Astrocyte (in vitro differentiated cells and primary cell): ENCODE data around the gene S100A3. TPM values are rescaled to one million over a fixed set of nuclear protein-coding genes. Genes with fewer than 3 reads are reported as not detected.

Source experiments
- DNase-seq: peaks from one replicate; pipeline ENCODE4 v3.0.0-alpha.2; 2010; ENCODE audit warnings: low read depth
- FAIRE-seq: peaks from 2 replicates; lab custom pipeline; 2011; peaks lifted over from hg19 to GRCh38; lab: Jason Lieb, UNC
- H2AFZ ChIP-seq: 2 replicates; pipeline ENCODE4 v1.6.0; 2012; ENCODE audit warnings: low read depth, low read length, inconsistent platforms
- H3K27ac ChIP-seq: 2 replicates; pipeline ENCODE4 v1.5.1; 2011; ENCODE audit warnings: low read depth, low read length, inconsistent platforms
- H3K27me3 ChIP-seq: 2 replicates; pipeline ENCODE4 v1.6.0; 2011; ENCODE audit warnings: low read length, inconsistent platforms; ENCODE audit not compliant: insufficient read depth
- H3K36me3 ChIP-seq: 2 replicates; pipeline ENCODE4 v1.5.1; 2011; ENCODE audit warnings: low read length, inconsistent platforms; ENCODE audit not compliant: insufficient read depth
- H3K4me1 ChIP-seq: 2 replicates; pipeline ENCODE4 v1.5.1; 2011; ENCODE audit warnings: low read length, inconsistent platforms; ENCODE audit not compliant: insufficient read depth
- H3K4me2 ChIP-seq: 2 replicates; pipeline ENCODE4 v1.6.0; 2012; ENCODE audit warnings: low read length, inconsistent platforms
- H3K4me3 ChIP-seq: 2 replicates; pipeline ENCODE4 v1.5.1; 2011; ENCODE audit warnings: low read depth, mild to moderate bottlenecking, low read length, inconsistent platforms; ENCODE audit not compliant: insufficient read depth
- H3K79me2 ChIP-seq: 2 replicates; pipeline ENCODE4 v1.6.0; 2012; ENCODE audit warnings: mild to moderate bottlenecking, low read length, inconsistent platforms; ENCODE audit not compliant: insufficient read depth
- H3K9ac ChIP-seq: 2 replicates; pipeline ENCODE4 v1.6.0; 2012; ENCODE audit warnings: mild to moderate bottlenecking, low read length, inconsistent platforms
- H3K9me3 ChIP-seq: 2 replicates; pipeline ENCODE4 v1.5.1; 2012; ENCODE audit warnings: low read depth, mild to moderate bottlenecking, low read length, inconsistent platforms; ENCODE audit not compliant: insufficient read depth
- H4K20me1 ChIP-seq: 2 replicates; pipeline ENCODE4 v1.6.0; 2012; ENCODE audit warnings: low read length, inconsistent platforms; ENCODE audit not compliant: insufficient read depth
- H3K27ac Mint-ChIP-seq: one replicate; pipeline ENCODE4 v1.8.0; 2021; ENCODE audit warnings: mild to moderate bottlenecking, mixed read lengths; ENCODE audit not compliant: unreplicated experiment
- H3K27me3 Mint-ChIP-seq: one replicate; pipeline ENCODE4 v1.8.0; 2021; ENCODE audit warnings: low read depth, mixed read lengths; ENCODE audit not compliant: unreplicated experiment
- H3K36me3 Mint-ChIP-seq: one replicate; pipeline ENCODE4 v1.8.0; 2021; ENCODE audit warnings: low read depth, mixed read lengths; ENCODE audit not compliant: unreplicated experiment
- H3K4me1 Mint-ChIP-seq: one replicate; pipeline ENCODE4 v1.8.0; 2021; ENCODE audit warnings: low read depth, mixed read lengths; ENCODE audit not compliant: unreplicated experiment
- H3K4me3 Mint-ChIP-seq: one replicate; pipeline ENCODE4 v1.8.0; 2021; ENCODE audit warnings: mild to moderate bottlenecking, moderate library complexity, mixed read lengths; ENCODE audit not compliant: unreplicated experiment
- H3K9me3 Mint-ChIP-seq: one replicate; pipeline ENCODE4 v1.8.0; 2021; ENCODE audit warnings: mild to moderate bottlenecking, mixed read lengths; ENCODE audit not compliant: unreplicated experiment
- EZH2 ChIP-seq: IDR thresholded peaks from 2 replicates; pipeline ENCODE4 v1.6.1; 2012; ENCODE audit warnings: mild to moderate bottlenecking, low read length, inconsistent platforms; ENCODE audit not compliant: insufficient read depth
- total RNA-seq: library from RNA; stranded (reverse); gene quantifications from 2 replicates; pipeline ENCODE4 v1.2.1, GENCODE V29; 2021
- TF ChIP-seq, protein P1 (sequence below): IDR thresholded peaks from 2 replicates; pipeline ENCODE4 v1.5.1; 2011; ENCODE audit warnings: low read depth, mild to moderate bottlenecking, inconsistent platforms, low read length, moderate library complexity; ENCODE audit not compliant: insufficient read depth

The S100A3 gene
- total RNA-seq, 1 donor from 2014 or later = 14.6 TPM

- Histone ChIP-seq H4K20me1 (no peaks in the 10 kb centered on the region), H3K27ac (no peak overlapping the region), H3K4me3 (no peak overlapping the region), H3K9me3 (no peaks in the 10 kb centered on the region), H3K36me3 (no peaks in the 10 kb centered on the region), H3K4me1 (peaks cover 40% of the 10 kb centered on the region), H3K79me2 (no peaks in the 10 kb centered on the region), H2AFZ (no peak overlapping the region), H3K4me2 (no peak overlapping the region), H3K27me3 (no peaks in the 10 kb centered on the region), H3K9ac (no peak overlapping the region)
- H3K4me1 Mint-ChIP-seq = peaks cover 68% of the 10 kb centered on the region
- H3K36me3 Mint-ChIP-seq = no peaks in the 10 kb centered on the region
- H3K9me3 Mint-ChIP-seq = no peaks in the 10 kb centered on the region
- H3K4me3 Mint-ChIP-seq = no peak overlapping the region
- FAIRE-seq (no peak), DNase-seq (no peak)
- no peak for TF ChIP-seq EZH2
- TF ChIP-seq, protein P1, sequence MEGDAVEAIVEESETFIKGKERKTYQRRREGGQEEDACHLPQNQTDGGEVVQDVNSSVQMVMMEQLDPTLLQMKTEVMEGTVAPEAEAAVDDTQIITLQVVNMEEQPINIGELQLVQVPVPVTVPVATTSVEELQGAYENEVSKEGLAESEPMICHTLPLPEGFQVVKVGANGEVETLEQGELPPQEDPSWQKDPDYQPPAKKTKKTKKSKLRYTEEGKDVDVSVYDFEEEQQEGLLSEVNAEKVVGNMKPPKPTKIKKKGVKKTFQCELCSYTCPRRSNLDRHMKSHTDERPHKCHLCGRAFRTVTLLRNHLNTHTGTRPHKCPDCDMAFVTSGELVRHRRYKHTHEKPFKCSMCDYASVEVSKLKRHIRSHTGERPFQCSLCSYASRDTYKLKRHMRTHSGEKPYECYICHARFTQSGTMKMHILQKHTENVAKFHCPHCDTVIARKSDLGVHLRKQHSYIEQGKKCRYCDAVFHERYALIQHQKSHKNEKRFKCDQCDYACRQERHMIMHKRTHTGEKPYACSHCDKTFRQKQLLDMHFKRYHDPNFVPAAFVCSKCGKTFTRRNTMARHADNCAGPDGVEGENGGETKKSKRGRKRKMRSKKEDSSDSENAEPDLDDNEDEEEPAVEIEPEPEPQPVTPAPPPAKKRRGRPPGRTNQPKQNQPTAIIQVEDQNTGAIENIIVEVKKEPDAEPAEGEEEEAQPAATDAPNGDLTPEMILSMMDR = no peak
- H3K27me3 Mint-ChIP-seq = no peaks in the 10 kb centered on the region
- no peak overlapping the region for H3K27ac Mint-ChIP-seq
Observed at GRCh38 chr1:153547560-153548551, 1.2 kb downstream of the S100A3 start.

DNA sequence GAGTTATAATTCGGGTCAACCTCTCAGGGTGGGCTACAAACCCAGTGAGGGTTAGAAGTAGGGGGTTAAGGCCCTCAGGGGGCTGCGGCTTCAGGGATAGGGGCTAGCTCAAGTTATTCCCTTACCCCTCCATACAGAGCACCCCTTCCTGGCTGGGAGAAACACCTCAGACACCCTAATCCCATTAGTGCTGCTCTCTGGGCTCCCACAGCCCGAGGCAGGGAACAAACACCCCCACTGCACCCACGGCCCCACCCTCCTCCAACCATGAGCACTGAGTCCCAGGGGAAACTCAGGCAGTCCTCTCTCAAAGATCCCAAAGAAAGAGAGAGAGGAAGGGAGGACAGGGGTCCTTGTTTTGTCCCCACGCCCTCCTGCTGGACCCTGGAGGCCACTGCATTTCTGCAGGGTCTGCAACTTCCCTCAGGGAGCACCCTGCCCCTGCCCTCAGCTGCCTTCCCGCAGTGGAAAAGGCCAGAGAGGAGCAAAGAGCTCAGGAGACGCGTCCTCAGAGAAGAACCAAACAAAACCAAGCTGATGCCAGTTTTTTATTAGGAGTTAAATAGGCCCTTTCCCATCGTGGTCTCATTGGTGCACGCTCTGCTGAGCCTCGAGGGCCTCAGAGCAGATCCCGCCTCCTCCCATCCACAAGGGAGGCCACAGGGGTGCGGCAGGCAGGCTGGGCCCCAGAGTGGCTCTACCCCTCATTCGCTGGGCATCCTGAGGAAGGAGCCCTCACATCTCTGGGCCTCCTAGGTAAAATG, 2.1 kb downstream of the S100A3 start:
- Mint-ChIP-seq H3K4me3 (no peak overlapping the region), H3K36me3 (no peaks in the 10 kb centered on the region), H3K27me3 (no peaks in the 10 kb centered on the region), H3K9me3 (no peaks in the 10 kb centered on the region), H3K27ac (peak overlapping the region; percentile 53), H3K4me1 (peaks cover 74% of the 10 kb centered on the region)
- Histone ChIP-seq H4K20me1 (no peaks in the 10 kb centered on the region), H3K9ac (no peak overlapping the region), H3K4me2 (no peak overlapping the region), H3K27ac (no peak overlapping the region), H3K79me2 (no peaks in the 10 kb centered on the region), H3K4me1 (peaks cover 40% of the 10 kb centered on the region), H3K4me3 (no peak overlapping the region), H2AFZ (no peak overlapping the region), H3K9me3 (no peaks in the 10 kb centered on the region), H3K36me3 (no peaks in the 10 kb centered on the region), H3K27me3 (no peaks in the 10 kb centered on the region)
- TF ChIP-seq, protein P1 = no peak
- TF ChIP-seq EZH2 = no peak
- DNase-seq = no peak
- FAIRE-seq = no peak
